HG03432 (cell line): ENCODE results near the gene ZCCHC17.

Source experiments
- ATAC-seq: cut with Tn5 transposase; IDR thresholded peaks from one replicate; pipeline ENCODE4 v1.9.1; 2021; ENCODE audit warnings: mild to moderate bottlenecking, moderate library complexity; ENCODE audit not compliant: unreplicated experiment

The ZCCHC17 gene

DNA sequence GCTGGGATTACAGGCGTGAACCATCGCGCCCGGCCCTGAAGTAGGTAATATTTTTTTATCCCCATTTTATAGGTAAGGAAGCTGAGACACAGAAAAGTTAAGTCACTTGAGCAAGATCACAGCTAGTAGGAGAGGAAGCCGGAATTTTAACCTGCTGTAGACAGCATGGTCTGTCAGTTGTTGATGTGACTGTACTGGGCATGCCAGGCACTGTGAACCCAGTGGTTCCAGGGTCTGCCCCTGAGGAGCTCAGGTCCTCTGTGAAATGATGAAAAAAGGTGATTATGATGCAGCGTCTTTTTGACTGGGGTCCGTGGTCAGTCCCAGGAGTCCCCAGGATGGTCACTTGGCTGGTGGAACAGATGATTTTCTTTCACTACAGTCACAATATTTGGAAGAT, 92.8 kb downstream of the ZCCHC17 start:
- ATAC-seq, result no peak

DNA sequence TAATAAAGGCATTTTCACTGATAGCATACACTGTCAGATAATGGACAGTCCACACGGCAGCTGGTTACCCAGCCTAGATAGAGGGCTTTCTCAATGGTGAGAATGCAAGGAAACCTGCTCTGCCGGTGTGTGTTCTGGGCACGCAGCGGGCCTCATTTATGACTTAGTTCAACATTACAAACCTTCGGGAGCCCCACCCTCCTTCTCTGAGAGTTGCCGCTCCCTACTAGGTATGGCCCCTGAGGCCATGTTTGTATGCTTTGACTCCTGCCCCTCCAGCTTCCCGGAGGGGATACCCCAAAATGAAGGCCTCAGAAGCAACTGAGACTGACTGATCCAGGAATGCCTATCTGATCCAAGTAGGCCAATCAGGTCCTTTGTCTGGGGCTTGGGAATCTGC, 93.2 kb downstream of the ZCCHC17 start:
- no peak for ATAC-seq

DNA sequence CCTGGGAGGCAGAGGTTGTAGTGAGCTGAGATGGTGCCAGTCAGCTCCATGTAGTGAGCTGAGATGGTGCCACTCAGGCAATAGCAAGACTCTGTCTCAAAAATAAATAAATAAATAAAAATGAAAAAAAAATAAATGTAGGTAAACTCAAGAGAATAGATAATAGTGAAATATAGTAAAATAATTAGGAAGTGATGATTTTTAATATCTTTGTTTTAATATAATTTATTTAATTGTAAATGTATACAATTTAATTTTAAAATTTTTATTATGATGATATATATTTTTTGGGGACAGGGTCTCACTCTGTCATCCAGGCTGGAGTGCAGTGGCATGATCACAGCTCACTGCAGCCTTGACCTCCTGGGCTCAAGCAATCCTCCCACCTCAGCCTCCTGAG, 96.6 kb downstream of the ZCCHC17 start:
- ATAC-seq, result no peak

DNA sequence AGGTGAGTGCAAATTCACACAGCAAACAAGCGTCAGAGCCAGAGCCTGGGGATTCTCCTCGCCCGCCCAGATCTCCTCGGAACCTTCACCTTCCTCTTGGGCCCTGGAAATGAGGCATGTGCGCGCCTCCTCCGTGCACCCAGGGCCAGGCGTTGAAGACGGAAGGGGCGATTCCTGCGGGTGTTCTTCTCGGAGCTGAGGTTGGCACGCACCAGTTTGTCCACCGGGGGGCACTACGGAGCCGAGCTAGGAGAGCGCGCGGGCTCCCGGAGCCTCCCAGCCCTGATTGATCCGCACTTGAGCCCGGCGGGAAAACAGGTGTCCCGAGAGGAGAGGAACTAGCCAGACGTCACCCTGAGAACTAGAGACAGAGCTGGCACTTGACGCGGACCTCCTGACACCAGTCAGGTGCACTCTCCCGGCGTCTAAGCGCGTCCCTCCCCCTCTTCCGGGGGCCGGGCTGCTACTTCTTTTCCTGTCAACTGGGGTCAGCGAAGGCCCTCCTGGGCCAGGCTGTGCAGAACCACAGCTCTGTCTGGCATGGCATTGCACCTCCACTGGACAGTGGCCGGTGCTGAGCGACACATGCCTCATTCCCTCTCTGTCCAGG, 97.9 kb downstream of the ZCCHC17 start:
- ATAC-seq, result peak; percentile 82

DNA sequence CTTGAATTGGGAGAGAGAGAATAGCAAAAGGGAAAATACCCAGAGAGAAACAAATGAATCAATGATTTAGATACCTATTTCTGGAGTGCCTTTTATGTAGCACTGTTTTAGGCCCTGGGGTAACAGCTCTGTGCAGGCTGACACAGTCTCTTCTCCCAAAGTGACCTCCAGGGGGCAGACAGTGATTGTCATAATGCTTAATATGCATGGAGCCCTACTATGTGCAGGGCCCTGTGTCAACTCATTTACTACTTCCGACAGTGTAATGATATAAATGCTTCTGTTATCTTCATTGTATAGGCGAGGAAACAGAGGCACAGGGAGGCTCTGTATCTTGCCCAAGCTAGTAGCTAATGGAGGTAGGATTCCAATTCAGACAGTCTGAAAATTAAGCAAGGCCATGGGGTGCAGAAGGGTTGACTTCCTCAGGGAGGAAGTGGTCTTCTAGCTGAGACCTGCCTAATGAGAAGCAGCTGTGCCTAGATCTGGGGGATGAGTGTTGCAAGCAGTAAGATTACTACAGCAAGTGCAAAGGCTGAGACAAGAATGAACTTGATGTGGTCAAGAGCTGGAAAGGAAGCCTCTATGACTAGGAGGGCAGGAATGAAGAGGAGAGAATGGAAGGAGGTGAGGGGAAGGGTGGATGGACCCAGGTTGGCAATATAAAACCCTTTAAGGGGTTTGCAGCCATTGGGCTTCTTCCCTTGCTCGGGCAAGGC, 100.0 kb downstream of the ZCCHC17 start:
- ATAC-seq, result no peak

DNA sequence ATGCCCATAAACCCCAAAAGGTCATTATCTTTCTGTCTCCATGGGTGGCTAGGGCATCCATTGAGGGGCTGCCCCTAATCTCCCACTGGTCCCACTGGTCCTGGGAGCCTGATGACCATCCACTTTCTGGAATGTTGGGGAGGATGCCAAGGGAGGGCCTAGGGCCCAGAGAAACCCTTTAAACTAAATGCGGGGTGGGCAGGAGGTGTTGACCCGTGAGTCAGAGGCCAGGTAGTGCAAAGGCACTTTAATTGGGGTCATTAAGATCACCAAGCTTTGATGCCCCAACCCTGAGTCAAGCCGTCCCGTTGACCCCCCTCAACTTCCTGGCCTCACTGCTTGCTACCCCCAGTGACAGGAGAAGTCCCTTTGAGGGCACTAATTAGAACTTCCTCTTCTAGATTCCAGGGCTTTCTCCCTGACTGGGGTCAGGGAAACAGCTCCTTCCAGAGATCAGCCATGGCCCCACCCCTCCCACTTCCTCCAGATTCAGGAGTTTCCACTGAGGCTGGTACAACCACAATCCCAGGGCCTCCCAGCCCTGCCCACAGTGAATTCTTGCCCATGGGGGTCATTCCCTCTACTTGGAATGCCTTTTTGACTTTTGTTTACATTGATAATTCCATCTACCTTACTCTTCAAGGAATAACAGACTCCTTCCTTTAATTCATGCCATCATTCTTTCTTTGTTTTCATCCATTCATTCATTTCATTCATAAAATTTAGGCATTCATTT, 100.7 kb downstream of the ZCCHC17 start:
- no peak for ATAC-seq

- ATAC-seq, result no peak
Observed at GRCh38 chr1:31398246-31398645, 101.4 kb downstream of the ZCCHC17 start.

DNA sequence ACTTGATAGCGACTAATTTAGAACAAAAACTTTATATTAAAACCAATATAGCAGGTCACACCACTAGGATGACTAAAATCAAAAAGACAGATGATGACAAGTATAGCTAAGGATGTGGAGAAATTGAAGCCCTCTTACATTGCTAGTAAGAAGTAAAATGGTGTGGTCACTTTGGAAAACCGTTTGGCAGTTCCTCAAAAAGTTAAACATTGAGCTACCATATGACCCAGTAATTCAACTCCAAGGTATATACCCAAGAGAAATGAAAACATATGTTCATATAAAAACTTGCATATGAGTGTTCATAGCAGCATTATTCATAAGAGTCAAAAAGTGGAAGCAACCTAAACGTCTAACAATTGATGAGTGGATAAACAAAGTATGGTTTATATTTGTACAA, 103.1 kb downstream of the ZCCHC17 start:
- no peak for ATAC-seq

GRCh38 chr1:31400393-31400792, 103.6 kb downstream of the ZCCHC17 start:
- no peak for ATAC-seq

GRCh38 chr1:31401241-31401640, 104.4 kb downstream of the ZCCHC17 start:
- ATAC-seq, result no peak

DNA sequence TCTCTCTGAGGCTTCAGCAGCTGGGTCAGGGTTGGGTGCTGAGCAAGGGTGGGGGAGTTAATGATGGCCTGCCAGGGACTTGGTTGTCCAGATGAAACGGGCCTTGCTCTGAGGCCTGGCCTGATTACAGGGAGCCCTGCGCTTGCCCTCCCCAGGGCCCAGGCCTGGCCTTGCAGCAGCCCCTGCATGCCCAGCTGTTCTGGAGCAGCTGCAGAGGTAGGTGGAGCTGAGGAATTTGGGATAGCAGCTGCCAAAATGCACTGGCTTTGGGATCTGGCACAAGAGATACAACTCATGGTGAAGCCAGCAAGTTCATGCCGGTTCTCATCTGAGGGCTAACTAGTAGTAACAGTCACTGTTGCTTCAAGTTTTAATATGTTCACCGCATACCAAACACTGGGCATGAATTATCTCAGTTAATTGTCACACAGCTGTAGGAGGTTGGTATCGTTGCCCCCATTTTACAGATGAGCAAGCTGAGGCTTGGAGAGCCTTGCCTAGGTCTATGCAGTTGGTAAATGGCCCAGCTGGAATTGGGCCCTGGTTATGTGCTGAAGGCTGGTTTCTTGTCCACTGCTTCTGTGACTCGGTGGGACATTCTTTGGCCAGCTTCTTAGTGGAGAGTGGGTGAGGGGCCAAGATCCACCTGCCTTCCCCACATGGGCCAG, 108.9 kb downstream of the ZCCHC17 start:
- ATAC-seq, result no peak

- ATAC-seq, result no peak
Observed at GRCh38 chr1:31407029-31407626, 110.3 kb downstream of the ZCCHC17 start.

DNA sequence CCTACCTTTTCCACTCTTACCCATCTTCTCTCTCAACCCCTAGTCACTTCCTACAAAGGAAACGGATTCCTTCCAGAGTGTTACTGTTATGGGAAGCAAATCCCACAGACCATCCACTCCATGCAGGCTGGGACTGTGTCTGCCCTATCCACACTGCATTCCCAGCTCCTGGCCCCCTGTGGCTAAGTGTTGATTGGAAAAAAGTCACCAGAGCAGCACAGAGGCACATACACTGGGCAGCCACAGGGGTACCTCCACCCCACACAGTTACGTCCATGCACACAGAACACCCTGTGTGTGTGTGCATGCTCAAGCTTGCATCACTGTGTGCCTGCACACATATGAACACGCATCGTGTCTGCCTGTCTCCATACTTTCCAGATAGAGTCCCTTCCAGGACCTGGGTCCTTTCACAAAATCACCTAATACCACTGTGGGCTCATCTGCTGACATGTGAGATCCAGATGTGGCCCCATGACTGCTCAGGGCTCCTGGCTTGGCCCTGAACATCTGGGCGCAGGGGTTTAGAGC, 112.0 kb downstream of the ZCCHC17 start:
- ATAC-seq, result no peak

- no peak for ATAC-seq
Observed at GRCh38 chr1:31409946-31410858, 113.4 kb downstream of the ZCCHC17 start.

GRCh38 chr1:31410871-31411270, 114.0 kb downstream of the ZCCHC17 start:
- no peak for ATAC-seq

GRCh38 chr1:31412205-31412604, 115.4 kb downstream of the ZCCHC17 start:
- no peak for ATAC-seq

GRCh38 chr1:31412732-31413404, 116.0 kb downstream of the ZCCHC17 start, which contains the start of gene SERINC2:
Gene SERINC2, plus strand, starts transcription at chr1:31413213. Its CDS starts 53 bp downstream, at chr1:31413266.
- no peak for ATAC-seq

DNA sequence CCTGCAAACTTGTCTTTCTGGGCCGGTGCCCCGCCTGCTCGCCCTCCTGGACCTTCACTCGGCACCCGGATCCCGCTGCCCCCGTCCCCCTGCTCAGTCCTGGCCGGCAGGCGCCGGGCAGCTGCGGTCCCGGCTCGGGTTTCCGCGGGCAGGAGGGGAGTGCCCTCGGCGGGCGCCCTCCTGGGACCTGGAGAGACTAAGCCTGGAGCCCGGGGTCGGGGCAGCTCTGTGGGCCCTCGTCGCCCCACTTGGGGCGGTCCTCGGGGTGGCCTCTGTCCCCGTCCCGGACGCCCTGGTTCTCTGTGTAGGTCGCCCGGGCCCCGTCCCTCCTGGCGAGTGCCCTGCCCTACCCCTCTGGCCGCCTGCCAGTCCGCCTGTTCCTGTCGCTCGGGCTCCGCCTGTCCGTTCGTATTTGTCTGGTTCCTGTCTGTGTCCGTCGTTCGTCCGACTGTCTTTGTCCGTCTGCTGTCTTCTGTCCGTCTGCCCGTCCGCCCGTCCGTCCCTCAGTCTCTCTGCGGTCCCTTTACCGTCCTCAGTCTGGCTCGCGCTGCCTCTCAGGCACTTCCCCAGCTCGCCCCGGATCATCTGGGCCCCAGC, 116.7 kb downstream of the ZCCHC17 start:
- no peak for ATAC-seq
